HFFc6 (cell line): ENCODE results near the gene TMEM201. TPM values are rescaled to one million over a fixed set of nuclear protein-coding genes. Genes with fewer than 3 reads are reported as not detected.
A peak's percentile ranks its signal among the peaks of the same experiment; 100 is the strongest.

Experiments used
- DNase-seq: peaks from one replicate; pipeline ENCODE4 v3.0.0-alpha.2; 2018
- H3K27ac Mint-ChIP-seq: 2 replicates; pipeline ENCODE4 v1.8.0; 2020; ENCODE audit warnings: mild to moderate bottlenecking, mixed read lengths
- H3K27me3 Mint-ChIP-seq: 2 replicates; pipeline ENCODE4 v1.8.0; 2021; ENCODE audit warnings: mild to moderate bottlenecking, moderate library complexity, mixed read lengths; ENCODE audit not compliant: insufficient read depth
- H3K36me3 Mint-ChIP-seq: 2 replicates; pipeline ENCODE4 v1.8.0; 2021; ENCODE audit warnings: low read depth, mixed read lengths
- H3K4me1 Mint-ChIP-seq: 2 replicates; pipeline ENCODE4 v1.8.0; 2020; ENCODE audit warnings: low read depth, mixed read lengths
- H3K4me3 Mint-ChIP-seq: 2 replicates; pipeline ENCODE4 v1.8.0; 2020; ENCODE audit warnings: mild to moderate bottlenecking, moderate library complexity, mixed read lengths
- H3K9me3 Mint-ChIP-seq: 2 replicates; pipeline ENCODE4 v1.8.0; 2020; ENCODE audit warnings: mild to moderate bottlenecking, mixed read lengths
- total RNA-seq, 6 experiments: library from RNA; stranded (reverse); fragmentation: NEBNext Ultra II Directional; extraction: Animal tissue kit (Norgen Biotek cat#: 25700); gene quantifications; 2 replicates in 1 of 6; 3 replicates in 5 of 6; pipeline ENCODE4 v1.2.3, GENCODE V29; 2021
- TF ChIP-seq, protein P1 (sequence below): fragments of 200-600 bp; sonication (generic); IDR thresholded peaks from 2 replicates; pipeline ENCODE4 v1.5.0; 2021; ENCODE audit warnings: antibody characterized with exemption, mild to moderate bottlenecking

TMEM201 gene
- total RNA-seq, 6 experiments from 2014 or later = 10.5 to 14.0 (median 11.2) TPM

- H3K4me1 Mint-ChIP-seq = no peaks in the 10 kb centered on the region
- H3K27ac Mint-ChIP-seq = no peak overlapping the region
- peaks cover 4% of the 10 kb centered on the region; the same call in 1 of the 2 replicates for H3K36me3 Mint-ChIP-seq
- TF ChIP-seq, protein P1, sequence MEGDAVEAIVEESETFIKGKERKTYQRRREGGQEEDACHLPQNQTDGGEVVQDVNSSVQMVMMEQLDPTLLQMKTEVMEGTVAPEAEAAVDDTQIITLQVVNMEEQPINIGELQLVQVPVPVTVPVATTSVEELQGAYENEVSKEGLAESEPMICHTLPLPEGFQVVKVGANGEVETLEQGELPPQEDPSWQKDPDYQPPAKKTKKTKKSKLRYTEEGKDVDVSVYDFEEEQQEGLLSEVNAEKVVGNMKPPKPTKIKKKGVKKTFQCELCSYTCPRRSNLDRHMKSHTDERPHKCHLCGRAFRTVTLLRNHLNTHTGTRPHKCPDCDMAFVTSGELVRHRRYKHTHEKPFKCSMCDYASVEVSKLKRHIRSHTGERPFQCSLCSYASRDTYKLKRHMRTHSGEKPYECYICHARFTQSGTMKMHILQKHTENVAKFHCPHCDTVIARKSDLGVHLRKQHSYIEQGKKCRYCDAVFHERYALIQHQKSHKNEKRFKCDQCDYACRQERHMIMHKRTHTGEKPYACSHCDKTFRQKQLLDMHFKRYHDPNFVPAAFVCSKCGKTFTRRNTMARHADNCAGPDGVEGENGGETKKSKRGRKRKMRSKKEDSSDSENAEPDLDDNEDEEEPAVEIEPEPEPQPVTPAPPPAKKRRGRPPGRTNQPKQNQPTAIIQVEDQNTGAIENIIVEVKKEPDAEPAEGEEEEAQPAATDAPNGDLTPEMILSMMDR = no peak
- peaks cover 2% of the 10 kb centered on the region; the same call in 1 of the 2 replicates for H3K27me3 Mint-ChIP-seq
- no peak overlapping the region for H3K4me3 Mint-ChIP-seq
- H3K9me3 Mint-ChIP-seq = no peaks in the 10 kb centered on the region
- DNase-seq = no peak
Measured at GRCh38 chr1:9612871-9613624, 24.3 kb downstream of the TMEM201 start.

GRCh38 chr1:9613625-9614299 lies 25.1 kb downstream of the TMEM201 start:
- DNase-seq = no peak
- H3K36me3 Mint-ChIP-seq = peaks cover 4% of the 10 kb centered on the region; the same call in 1 of the 2 replicates
- H3K4me1 Mint-ChIP-seq = no peaks in the 10 kb centered on the region; the same call in 1 of the 2 replicates
- no peak overlapping the region for H3K27ac Mint-ChIP-seq
- TF ChIP-seq, protein P1 = no peak
- no peak overlapping the region for H3K4me3 Mint-ChIP-seq
- H3K9me3 Mint-ChIP-seq = no peaks in the 10 kb centered on the region
- H3K27me3 Mint-ChIP-seq = peaks cover 2% of the 10 kb centered on the region; the same call in 1 of the 2 replicates

DNA sequence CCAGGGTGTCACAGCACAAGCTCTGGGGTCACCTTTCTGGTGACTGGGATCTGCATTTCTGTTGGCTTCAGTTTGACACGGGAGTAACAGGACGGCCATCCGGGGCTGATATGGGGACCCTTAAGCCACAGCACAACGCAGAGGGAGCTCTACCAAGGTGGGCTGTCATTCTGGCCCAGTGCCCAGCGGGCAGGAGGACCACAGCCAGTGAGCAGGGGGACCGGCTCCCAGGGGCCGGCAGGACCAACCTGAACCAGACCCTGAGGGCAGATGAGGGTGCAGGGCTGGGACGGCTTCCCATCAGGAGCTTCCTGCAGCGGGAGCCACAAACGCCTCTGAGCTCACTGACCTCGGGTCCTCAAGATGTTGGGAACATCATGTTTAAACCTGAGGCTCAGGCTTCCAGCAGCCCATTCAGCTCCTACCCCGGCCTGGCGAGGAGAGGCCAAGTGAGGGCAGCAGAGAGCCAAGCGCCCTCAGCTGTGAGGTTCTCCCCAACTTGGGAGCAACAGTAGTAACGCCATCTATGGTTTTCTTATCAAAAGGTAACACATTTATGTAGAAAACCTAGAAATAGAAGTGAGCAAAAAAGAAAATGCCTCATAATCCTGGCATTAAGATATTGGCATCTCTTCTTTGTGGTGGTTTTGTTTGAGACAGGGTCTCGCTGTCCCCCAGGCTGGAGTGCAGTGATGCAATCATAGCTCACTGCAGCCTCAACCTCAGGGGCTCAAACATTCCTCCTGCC lies 26.8 kb downstream of the TMEM201 start:
- Mint-ChIP-seq H3K9me3 (no peaks in the 10 kb centered on the region), H3K4me3 (no peak overlapping the region), H3K27ac (no peak overlapping the region), H3K36me3 (peaks cover 4% of the 10 kb centered on the region; the same call in 1 of the 2 replicates), H3K27me3 (peaks cover 2% of the 10 kb centered on the region; the same call in 1 of the 2 replicates), H3K4me1 (peaks cover 5% of the 10 kb centered on the region; the same call in 1 of the 2 replicates)
- TF ChIP-seq, protein P1 = peak; percentile 71
- DNase-seq = peak; percentile 28

- TF ChIP-seq, protein P1 = no peak
- H3K4me3 Mint-ChIP-seq = no peak overlapping the region
- no peak overlapping the region for H3K27ac Mint-ChIP-seq
- no peaks in the 10 kb centered on the region for H3K9me3 Mint-ChIP-seq
- H3K36me3 Mint-ChIP-seq = no peaks in the 10 kb centered on the region
- H3K4me1 Mint-ChIP-seq = peaks cover 11% of the 10 kb centered on the region
- peaks cover 3% of the 10 kb centered on the region for H3K27me3 Mint-ChIP-seq
- no peak for DNase-seq
Measured at GRCh38 chr1:9618909-9619679, 30.4 kb downstream of the TMEM201 start.

- DNase-seq = no peak
- Mint-ChIP-seq H3K4me1 (peaks cover 13% of the 10 kb centered on the region), H3K4me3 (no peak overlapping the region), H3K36me3 (no peaks in the 10 kb centered on the region), H3K9me3 (no peaks in the 10 kb centered on the region), H3K27ac (no peak overlapping the region), H3K27me3 (peaks cover 3% of the 10 kb centered on the region)
- TF ChIP-seq, protein P1 = no peak
Measured at GRCh38 chr1:9621032-9621431, 32.3 kb downstream of the TMEM201 start.
